Raji (cell line): Measurements from ENCODE around the gene PTTG2.

Experiments used
- POLR2A ChIP-seq: IDR thresholded peaks from 2 replicates; pipeline ENCODE4 v1.6.1; 2011; ENCODE audit warnings: low read depth, low read length, control low read depth; ENCODE audit not compliant: insufficient read depth

Gene PTTG2

GRCh38 chr4:38007645-38008044, 47.4 kb downstream of the PTTG2 start:
- no peak for TF ChIP-seq POLR2A

GRCh38 chr4:38008571-38009021, 48.4 kb downstream of the PTTG2 start:
- TF ChIP-seq POLR2A = no peak

- no peak for TF ChIP-seq POLR2A
These were observed 49.2 kb downstream of the PTTG2 start for GRCh38 chr4:38009421-38009820.

- no peak for TF ChIP-seq POLR2A
These were observed 49.8 kb downstream of the PTTG2 start for GRCh38 chr4:38009949-38010348.
